GM19438 (cell line): ENCODE results near the gene TRMT44.
"Not testable (repeated sequence)": the region's sequence is repeated elsewhere in the genome, so short reads cannot be mapped to it uniquely, and the experiment has no call there.

Experiments
- ATAC-seq: cut with Tn5 transposase; IDR thresholded peaks from one replicate; pipeline ENCODE4 v1.9.1; 2021; ENCODE audit warnings: low read depth; ENCODE audit not compliant: unreplicated experiment

TRMT44 gene

GRCh38 chr4:8404791-8405515, 35.6 kb upstream of the TRMT44 start:
- no peak for ATAC-seq

- ATAC-seq, result no peak
Observed at GRCh38 chr4:8405516-8405875, 35.1 kb upstream of the TRMT44 start.

- not testable (repeated sequence) for ATAC-seq
Observed at GRCh38 chr4:8406887-8407286, 33.7 kb upstream of the TRMT44 start.

- no peak for ATAC-seq
Observed at GRCh38 chr4:8407316-8407715, 33.3 kb upstream of the TRMT44 start.

GRCh38 chr4:8407756-8408155, 32.8 kb upstream of the TRMT44 start:
- ATAC-seq, result no peak

GRCh38 chr4:8409264-8410065, 31.1 kb upstream of the TRMT44 start:
- no peak for ATAC-seq

GRCh38 chr4:8410066-8410625, 30.4 kb upstream of the TRMT44 start:
- no peak for ATAC-seq

- ATAC-seq, result peak; percentile 76
Observed at GRCh38 chr4:8410641-8411271, 29.8 kb upstream of the TRMT44 start.

- no peak for ATAC-seq
Observed at GRCh38 chr4:8411351-8412180, 29.0 kb upstream of the TRMT44 start.

- no peak for ATAC-seq
Observed at GRCh38 chr4:8412288-8412687, 28.3 kb upstream of the TRMT44 start.

- ATAC-seq, result no peak
Observed at GRCh38 chr4:8414377-8414776, 26.2 kb upstream of the TRMT44 start.

GRCh38 chr4:8417071-8417614, 23.4 kb upstream of the TRMT44 start:
- no peak for ATAC-seq

GRCh38 chr4:8419222-8420041, 21.1 kb upstream of the TRMT44 start:
- ATAC-seq, result no peak

- ATAC-seq, result not testable (repeated sequence)
Observed at GRCh38 chr4:8420151-8420550, 20.4 kb upstream of the TRMT44 start.

- no peak for ATAC-seq
Observed at GRCh38 chr4:8422327-8422726, 18.2 kb upstream of the TRMT44 start.

- ATAC-seq, result no peak
Observed at GRCh38 chr4:8422786-8423185, 17.8 kb upstream of the TRMT44 start.

GRCh38 chr4:8427262-8427661, 13.3 kb upstream of the TRMT44 start:
- no peak for ATAC-seq

GRCh38 chr4:8427761-8428287, 12.8 kb upstream of the TRMT44 start:
- ATAC-seq, result peak; percentile 53
